KMS-11 (cell line): ENCODE measurements around the gene PCSK7.
"Not testable (repeated sequence)": the region's sequence is repeated elsewhere in the genome, so short reads cannot be mapped to it uniquely, and the experiment has no call there.

Source experiments
- H2AFZ ChIP-seq: fragments of 200-600 bp; sonication (generic); 2 replicates; pipeline ENCODE4 v1.6.1; 2016; ENCODE audit warnings: antibody characterized with exemption, mixed run types, low read depth
- H3K27ac ChIP-seq: fragments of 200-600 bp; sonication (generic); 2 replicates; pipeline ENCODE4 v1.6.1; 2016; ENCODE audit warnings: mild to moderate bottlenecking, mixed run types
- H3K27me3 ChIP-seq: fragments of 200-600 bp; sonication (generic); 2 replicates; pipeline ENCODE4 v1.6.1; 2017; ENCODE audit warnings: mild to moderate bottlenecking, low read depth, mixed run types, moderate library complexity; ENCODE audit not compliant: insufficient read depth
- H3K36me3 ChIP-seq: fragments of 200-600 bp; sonication (generic); 2 replicates; pipeline ENCODE4 v1.6.1; 2017; ENCODE audit warnings: mild to moderate bottlenecking, mixed run types; ENCODE audit not compliant: insufficient read depth
- H3K4me1 ChIP-seq: fragments of 200-600 bp; sonication (generic); 2 replicates; pipeline ENCODE4 v1.6.1; 2016; ENCODE audit warnings: mild to moderate bottlenecking, low read depth, mixed run types; ENCODE audit not compliant: poor library complexity, severe bottlenecking
- H3K4me2 ChIP-seq: fragments of 200-600 bp; sonication (generic); 2 replicates; pipeline ENCODE4 v1.7.0; 2016; ENCODE audit warnings: mild to moderate bottlenecking, mixed run types
- H3K4me3 ChIP-seq: fragments of 200-600 bp; sonication (generic); IDR thresholded peaks from 2 replicates; pipeline ENCODE4 v1.6.1; 2017; ENCODE audit warnings: low read depth, low read length, mixed read lengths; ENCODE audit not compliant: insufficient read depth
- H3K79me2 ChIP-seq: fragments of 200-600 bp; sonication (generic); 2 replicates; pipeline ENCODE4 v1.6.1; 2016; ENCODE audit warnings: low read depth, mixed run types; ENCODE audit not compliant: insufficient read depth
- H3K9ac ChIP-seq: fragments of 200-600 bp; sonication (generic); 2 replicates; pipeline ENCODE4 v1.6.1; 2016; ENCODE audit warnings: mild to moderate bottlenecking, mixed run types
- H4K20me1 ChIP-seq: fragments of 200-600 bp; sonication (generic); 2 replicates; pipeline ENCODE4 v1.6.1; 2016; ENCODE audit warnings: mild to moderate bottlenecking, mixed run types; ENCODE audit not compliant: insufficient read depth
- TF ChIP-seq, protein P1 (sequence below): fragments of 200-600 bp; sonication (generic); conservative IDR thresholded peaks from 2 replicates; pipeline ENCODE4 v1.6.1; 2017; ENCODE audit warnings: low read depth, mild to moderate bottlenecking, antibody characterized with exemption, low read length, moderate library complexity, mixed read lengths

The PCSK7 gene

DNA sequence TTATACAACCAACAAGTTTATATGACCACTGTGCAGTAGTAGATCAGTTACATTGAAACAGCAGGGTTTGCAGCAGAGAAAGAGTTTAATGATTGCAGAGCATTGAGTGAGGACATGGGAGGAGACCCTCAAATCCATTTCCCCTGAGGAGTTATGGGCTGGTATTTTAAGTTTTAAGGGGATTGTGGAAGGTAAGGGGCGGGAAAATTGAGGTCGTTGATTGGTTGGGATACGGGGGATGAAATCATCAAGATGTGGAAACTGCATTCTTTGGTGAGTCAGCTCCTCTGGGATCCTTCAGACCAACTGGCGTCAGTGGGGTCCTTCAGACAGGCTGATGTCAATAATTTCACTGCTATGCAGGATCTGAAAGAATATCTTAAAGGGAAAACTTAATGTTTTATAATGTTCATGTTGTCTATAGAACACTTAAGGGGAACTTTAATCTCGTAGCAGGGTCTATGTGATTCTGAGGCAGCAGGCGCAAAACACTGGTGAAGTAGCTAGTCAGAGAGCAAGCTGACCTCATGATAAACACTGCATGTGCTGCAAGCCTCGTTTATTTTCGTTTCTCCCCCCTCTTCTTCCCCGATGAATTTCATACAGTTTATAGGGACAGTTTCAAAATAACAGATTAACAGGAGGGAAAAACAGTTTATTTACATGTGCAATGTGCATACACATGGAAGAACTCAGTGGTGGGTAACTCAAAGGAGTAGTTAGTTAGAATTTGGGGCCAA is 41.8 kb upstream of the PCSK7 start:
- Histone ChIP-seq H3K4me3 (no peak overlapping the region), H2AFZ (no peak overlapping the region), H3K36me3 (no peaks in the 10 kb centered on the region), H3K27ac (no peak overlapping the region), H3K9ac (no peak overlapping the region), H3K4me1 (no peaks in the 10 kb centered on the region), H3K27me3 (no peaks in the 10 kb centered on the region), H3K4me2 (no peak overlapping the region), H4K20me1 (no peaks in the 10 kb centered on the region), H3K79me2 (no peaks in the 10 kb centered on the region)
- TF ChIP-seq, protein P1, sequence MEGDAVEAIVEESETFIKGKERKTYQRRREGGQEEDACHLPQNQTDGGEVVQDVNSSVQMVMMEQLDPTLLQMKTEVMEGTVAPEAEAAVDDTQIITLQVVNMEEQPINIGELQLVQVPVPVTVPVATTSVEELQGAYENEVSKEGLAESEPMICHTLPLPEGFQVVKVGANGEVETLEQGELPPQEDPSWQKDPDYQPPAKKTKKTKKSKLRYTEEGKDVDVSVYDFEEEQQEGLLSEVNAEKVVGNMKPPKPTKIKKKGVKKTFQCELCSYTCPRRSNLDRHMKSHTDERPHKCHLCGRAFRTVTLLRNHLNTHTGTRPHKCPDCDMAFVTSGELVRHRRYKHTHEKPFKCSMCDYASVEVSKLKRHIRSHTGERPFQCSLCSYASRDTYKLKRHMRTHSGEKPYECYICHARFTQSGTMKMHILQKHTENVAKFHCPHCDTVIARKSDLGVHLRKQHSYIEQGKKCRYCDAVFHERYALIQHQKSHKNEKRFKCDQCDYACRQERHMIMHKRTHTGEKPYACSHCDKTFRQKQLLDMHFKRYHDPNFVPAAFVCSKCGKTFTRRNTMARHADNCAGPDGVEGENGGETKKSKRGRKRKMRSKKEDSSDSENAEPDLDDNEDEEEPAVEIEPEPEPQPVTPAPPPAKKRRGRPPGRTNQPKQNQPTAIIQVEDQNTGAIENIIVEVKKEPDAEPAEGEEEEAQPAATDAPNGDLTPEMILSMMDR: no peak

DNA sequence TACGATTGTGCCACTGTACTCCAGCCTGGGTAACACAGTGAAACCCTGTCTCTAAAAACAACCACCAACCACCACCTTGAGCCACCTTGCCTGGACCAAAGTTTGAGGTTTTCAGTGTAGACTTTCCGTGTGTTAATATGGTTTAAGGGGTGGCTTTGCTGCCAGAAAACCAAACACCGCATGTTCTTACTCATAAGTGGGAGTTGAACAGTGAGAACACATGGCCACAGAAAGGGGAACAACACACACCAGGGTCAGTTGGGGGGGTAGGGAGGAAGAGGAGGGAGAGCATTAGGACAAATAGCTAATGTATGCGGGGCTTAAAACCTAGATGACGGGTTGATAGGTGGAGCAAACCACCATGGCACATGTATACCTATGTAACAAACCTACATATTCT is 40.3 kb upstream of the PCSK7 start:
- H3K4me1 ChIP-seq, H3K4me2 ChIP-seq, H3K9ac ChIP-seq, H3K27me3 ChIP-seq, H3K36me3 ChIP-seq, H2AFZ ChIP-seq, H3K27ac ChIP-seq, H3K4me3 ChIP-seq, H4K20me1 ChIP-seq, H3K79me2 ChIP-seq: not testable (repeated sequence)

DNA sequence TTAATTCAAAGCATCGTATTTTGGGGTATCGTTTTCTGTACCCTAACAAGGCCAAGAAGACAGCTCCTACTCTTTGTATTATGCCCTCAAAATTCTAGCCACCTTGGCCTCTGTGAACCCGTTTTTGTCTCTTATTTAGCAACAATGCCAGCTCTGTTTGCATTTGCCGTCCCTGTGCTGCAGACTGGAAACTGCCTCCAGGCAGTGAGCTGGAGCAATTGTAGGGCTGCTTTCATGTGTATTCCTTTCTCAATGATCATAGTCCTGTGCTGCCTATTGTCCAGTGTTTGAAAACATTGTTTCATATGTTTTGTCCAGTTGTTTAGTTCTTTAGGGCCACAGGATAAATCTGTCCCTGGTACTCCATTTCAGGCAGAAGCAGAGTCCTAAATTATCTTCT is 39.3 kb upstream of the PCSK7 start:
- no peak overlapping the region for H3K4me2 ChIP-seq
- no peak overlapping the region for H3K27ac ChIP-seq
- no peaks in the 10 kb centered on the region for H3K27me3 ChIP-seq
- TF ChIP-seq, protein P1: no peak
- no peaks in the 10 kb centered on the region for H3K4me1 ChIP-seq
- no peak overlapping the region for H2AFZ ChIP-seq
- no peaks in the 10 kb centered on the region for H3K36me3 ChIP-seq
- H3K9ac ChIP-seq: no peak overlapping the region
- H3K4me3 ChIP-seq: no peak overlapping the region
- no peaks in the 10 kb centered on the region for H3K79me2 ChIP-seq
- H4K20me1 ChIP-seq: no peaks in the 10 kb centered on the region

DNA sequence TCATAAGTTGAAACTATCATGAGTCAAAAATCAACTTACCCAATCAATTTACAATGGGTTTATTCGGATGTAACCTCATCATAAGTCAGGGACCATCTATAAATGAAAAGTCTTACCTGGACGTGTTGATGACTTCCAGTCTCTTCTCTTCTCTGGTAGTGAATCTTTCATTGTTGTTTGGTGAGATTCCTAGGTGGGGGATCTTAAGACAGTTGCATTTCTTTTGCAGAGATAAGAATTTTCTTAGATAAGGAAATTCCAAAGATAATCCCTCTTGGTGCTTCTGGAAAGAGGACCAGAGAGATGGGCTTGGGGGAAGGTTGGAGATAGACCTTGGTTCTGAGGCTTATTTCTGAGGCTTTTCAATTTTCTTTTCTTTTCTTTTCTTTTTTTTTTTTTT is 38.0 kb upstream of the PCSK7 start:
- Histone ChIP-seq H3K4me3 (no peak overlapping the region), H3K36me3 (no peaks in the 10 kb centered on the region), H3K27ac (no peak overlapping the region), H4K20me1 (no peaks in the 10 kb centered on the region), H2AFZ (no peak overlapping the region), H3K4me2 (no peak overlapping the region), H3K79me2 (no peaks in the 10 kb centered on the region), H3K27me3 (no peaks in the 10 kb centered on the region), H3K9ac (no peak overlapping the region), H3K4me1 (no peaks in the 10 kb centered on the region)
- TF ChIP-seq, protein P1: no peak

DNA sequence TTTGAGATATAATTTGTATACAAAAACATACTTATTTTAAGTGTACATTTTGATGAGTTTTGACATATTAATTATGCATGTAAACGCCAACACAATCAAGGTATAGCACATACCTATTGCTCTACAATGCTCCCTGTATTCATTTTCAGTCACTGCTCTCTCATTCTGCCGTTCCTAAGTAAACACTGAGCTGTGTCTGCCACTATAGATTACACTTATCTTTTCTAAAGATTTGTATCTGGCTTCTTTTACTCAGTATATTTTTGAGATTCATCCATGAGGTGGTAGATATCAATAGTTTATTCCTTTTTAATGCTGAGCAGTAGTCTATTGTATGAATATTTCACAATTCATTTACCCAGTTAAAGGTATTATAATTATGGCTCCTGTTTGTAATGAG is 33.9 kb upstream of the PCSK7 start:
- no peak overlapping the region for H2AFZ ChIP-seq
- H3K79me2 ChIP-seq: no peaks in the 10 kb centered on the region
- H3K27me3 ChIP-seq: no peaks in the 10 kb centered on the region
- TF ChIP-seq, protein P1: no peak
- H4K20me1 ChIP-seq: no peaks in the 10 kb centered on the region
- H3K9ac ChIP-seq: no peak overlapping the region
- H3K4me3 ChIP-seq: no peak overlapping the region
- no peak overlapping the region for H3K27ac ChIP-seq
- H3K36me3 ChIP-seq: no peaks in the 10 kb centered on the region
- no peak overlapping the region for H3K4me2 ChIP-seq
- no peaks in the 10 kb centered on the region for H3K4me1 ChIP-seq

DNA sequence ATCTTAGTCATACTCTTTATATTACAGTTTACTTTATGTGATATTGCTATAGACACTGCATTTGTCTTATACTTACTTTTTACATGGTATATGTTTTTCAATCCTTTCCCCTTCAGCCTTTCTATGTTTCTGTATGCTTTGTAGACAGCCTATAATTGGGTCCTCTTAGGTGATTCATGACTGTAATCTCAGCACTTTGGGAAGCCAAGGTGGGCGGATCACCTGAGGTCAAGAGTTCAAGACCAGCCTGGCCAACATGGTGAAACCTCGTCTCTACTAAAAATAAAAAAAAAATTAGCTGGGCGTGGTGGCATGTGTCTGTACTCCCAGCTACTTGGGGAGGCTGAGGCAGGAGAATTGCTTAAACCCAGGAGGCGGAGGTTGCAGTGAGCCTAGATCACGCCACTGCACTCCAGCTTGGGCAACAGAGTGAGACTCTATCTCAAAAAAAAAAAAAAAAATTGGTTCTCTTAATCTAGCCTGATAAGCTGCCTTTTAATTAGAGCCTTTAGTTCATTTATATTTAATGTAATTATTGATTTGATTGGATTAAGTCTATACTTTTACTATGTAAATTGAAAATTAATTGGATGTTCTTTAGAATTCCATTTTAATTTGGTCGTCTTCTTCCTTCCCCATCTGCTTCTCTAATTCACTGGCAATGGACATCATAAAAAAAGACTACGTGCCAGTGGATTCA is 32.9 kb upstream of the PCSK7 start:
- not testable (repeated sequence) for H3K4me3 ChIP-seq, H3K9ac ChIP-seq, H3K27me3 ChIP-seq, H3K79me2 ChIP-seq, H3K27ac ChIP-seq, H4K20me1 ChIP-seq, H3K4me1 ChIP-seq, H3K36me3 ChIP-seq, H3K4me2 ChIP-seq, H2AFZ ChIP-seq
